GM12891 (cell line): ENCODE results near the gene PPP4C.
"Not testable (repeated sequence)": the region's sequence is repeated elsewhere in the genome, so short reads cannot be mapped to it uniquely, and the experiment has no call there.

Experiments
- DNase-seq: peaks from one replicate; pipeline ENCODE4 v3.0.0; 2011; ENCODE audit warnings: low spot score; ENCODE audit not compliant: insufficient read length
- FAIRE-seq: peaks from 2 replicates; lab custom pipeline; 2011; peaks lifted over from hg19 to GRCh38; lab: Jason Lieb, UNC
- PAX5 ChIP-seq: IDR thresholded peaks from 2 replicates; pipeline ENCODE4 v1.6.1; 2011; ENCODE audit warnings: low read length, moderate library complexity, mild to moderate bottlenecking; ENCODE audit not compliant: insufficient read depth, severe bottlenecking
- POLR2A ChIP-seq: IDR thresholded peaks from 2 replicates; pipeline ENCODE4 v1.6.1; 2011; ENCODE audit warnings: low read depth, low read length, control low read depth
- POLR2AphosphoS5 ChIP-seq: IDR thresholded peaks from 2 replicates; pipeline ENCODE4 v1.6.1; 2011; ENCODE audit warnings: low read depth, low read length, control low read depth
- POU2F2 ChIP-seq: IDR thresholded peaks from 2 replicates; pipeline ENCODE4 v1.6.1; 2011; ENCODE audit warnings: low read depth, mild to moderate bottlenecking, control low read depth, low read length, moderate library complexity
- SPI1 ChIP-seq: IDR thresholded peaks from 2 replicates; pipeline ENCODE4 v1.6.1; 2011; ENCODE audit warnings: low read depth, low read length, control low read depth
- TAF1 ChIP-seq: IDR thresholded peaks from 2 replicates; pipeline ENCODE4 v1.6.1; 2011; ENCODE audit warnings: low read depth, low read length, control low read depth

Gene PPP4C

GRCh38 chr16:30121741-30122571, 46.2 kb downstream of the PPP4C start:
- DNase-seq, result no peak

DNA sequence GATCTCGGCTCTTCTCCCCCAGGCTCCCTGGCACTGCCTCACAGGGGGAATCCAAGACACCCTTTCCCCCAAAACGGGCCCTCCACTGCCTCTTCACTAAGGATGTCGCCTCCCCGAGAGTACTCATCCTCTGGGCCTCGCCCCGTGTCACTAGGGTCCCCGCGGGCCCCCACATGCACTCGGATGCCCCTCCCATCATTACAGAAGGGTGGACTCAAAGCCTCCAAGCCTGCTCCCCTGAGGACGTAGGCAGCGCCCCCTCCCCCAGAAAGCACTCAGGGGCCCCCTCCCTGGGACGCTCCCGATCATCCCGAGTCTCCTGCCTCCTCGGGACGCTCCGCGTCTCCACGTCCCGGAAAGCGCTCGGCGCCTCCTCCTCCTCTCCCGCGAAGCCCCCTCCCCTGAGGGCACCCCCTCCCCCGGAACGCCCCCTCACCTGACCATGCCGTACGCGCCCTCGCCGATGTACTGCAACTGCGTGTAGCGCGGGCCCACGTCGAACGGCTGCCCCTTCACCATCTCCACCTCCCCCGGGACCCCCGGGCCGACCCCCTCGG, 46.9 kb downstream of the PPP4C start:
- TF ChIP-seq POLR2AphosphoS5, result no peak; the same call in 1 of the 2 replicates
- no peak for DNase-seq
- FAIRE-seq, result no peak

More at GRCh38 chr16:30121741-30122571, 46.2 kb downstream of the PPP4C start:
- TF ChIP-seq POLR2AphosphoS5 (no peak), PAX5 (no peak), POU2F2 (no peak), POLR2A (no peak)
- no peak for FAIRE-seq

GRCh38 chr16:30124985-30125379, 49.2 kb downstream of the PPP4C start:
- TF ChIP-seq TAF1 (no peak), POU2F2 (no peak), POLR2A (no peak), SPI1 (no peak), POLR2AphosphoS5 (no peak), PAX5 (no peak)
- DNase-seq, result no peak
- no peak for FAIRE-seq

DNA sequence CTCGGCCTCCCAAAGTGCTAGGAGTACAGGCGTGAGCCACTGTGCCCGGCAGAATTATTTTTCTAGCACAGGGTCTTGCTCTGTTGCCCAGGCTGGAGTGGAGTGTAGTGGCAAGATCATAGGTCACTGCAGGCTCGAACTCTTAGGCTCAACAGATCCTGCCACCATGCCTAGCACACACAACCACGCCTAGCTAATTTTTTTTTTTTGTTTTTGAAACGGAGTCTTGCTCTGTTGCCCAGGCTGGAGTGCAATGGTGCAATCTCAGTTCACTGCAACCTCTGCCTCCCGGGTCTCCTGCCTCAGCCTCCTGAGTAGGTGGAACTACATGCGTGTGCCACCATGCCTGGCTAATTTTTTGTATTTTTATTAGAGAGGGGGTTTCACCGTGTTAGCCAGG, 49.9 kb downstream of the PPP4C start:
- FAIRE-seq, DNase-seq: not testable (repeated sequence)

- TF ChIP-seq TAF1 (no peak), POU2F2 (no peak), SPI1 (no peak), PAX5 (no peak), POLR2A (no peak), POLR2AphosphoS5 (no peak)
- FAIRE-seq (no peak), DNase-seq (no peak)
Observed at GRCh38 chr16:30127993-30128392, 52.2 kb downstream of the PPP4C start.

DNA sequence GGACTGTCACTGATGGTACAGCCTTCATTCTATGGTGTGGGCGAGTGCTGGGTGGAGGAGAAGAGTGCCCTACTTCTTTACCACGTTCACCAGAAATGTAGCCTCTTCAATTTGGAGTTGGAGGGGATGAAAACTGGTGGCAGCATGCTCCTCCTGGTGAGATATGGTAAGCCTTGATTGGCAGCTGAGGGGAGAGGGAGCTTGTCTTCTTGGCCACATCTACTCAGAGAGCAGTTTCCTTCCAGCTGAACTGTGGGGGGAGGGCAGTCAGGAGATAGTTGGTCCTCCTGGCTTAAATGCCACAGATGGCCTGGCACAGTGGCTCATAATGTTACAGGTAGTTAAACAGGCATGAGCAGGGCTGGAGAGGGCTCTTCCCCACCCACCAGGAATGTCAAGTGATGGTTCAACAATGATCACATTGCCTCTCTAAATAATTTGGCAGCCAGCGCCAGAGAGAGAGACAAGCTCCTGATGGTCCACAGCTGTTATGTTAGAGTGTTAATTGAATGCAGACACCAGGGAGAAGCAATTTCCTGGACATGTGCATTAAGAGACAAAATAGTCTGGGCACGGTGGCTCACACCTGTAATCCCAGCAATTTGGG, 56.2 kb downstream of the PPP4C start:
- TF ChIP-seq POU2F2, result no peak
- TF ChIP-seq TAF1, result no peak
- no peak for TF ChIP-seq SPI1
- TF ChIP-seq POLR2AphosphoS5, result no peak
- TF ChIP-seq PAX5, result no peak
- TF ChIP-seq POLR2A, result no peak
- FAIRE-seq (no peak), DNase-seq (no peak)

DNA sequence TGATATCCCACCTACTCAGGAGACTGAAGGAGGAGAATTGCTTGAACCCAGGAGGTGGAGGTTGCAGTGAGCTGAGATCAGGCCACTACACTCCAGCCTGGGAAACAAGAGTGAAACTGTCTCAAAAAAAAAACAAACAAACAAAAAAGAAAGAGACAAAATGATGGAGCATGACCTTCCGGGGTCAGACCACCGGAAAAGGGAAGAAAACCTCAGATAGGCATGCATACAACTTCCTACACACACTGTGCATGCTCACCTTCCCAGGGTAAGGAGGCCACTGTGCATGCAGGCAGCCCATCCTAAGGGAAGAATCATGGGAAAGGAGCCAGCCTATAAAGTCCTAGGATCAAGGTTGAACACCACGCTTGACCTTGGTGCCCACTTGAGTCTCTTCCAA, 56.8 kb downstream of the PPP4C start:
- FAIRE-seq, result no peak
- TF ChIP-seq POLR2AphosphoS5 (no peak), POU2F2 (no peak), SPI1 (no peak), TAF1 (no peak), POLR2A (no peak), PAX5 (no peak)
- DNase-seq, result no peak
